ENCODE measurements around the gene SOAT2.

The SOAT2 gene

GRCh38 chr12:53065975-53066931 lies 37.0 kb upstream of the SOAT2 start:
- peak; percentile 80 for DNase-seq

- no peak for DNase-seq
These were observed 36.0 kb upstream of the SOAT2 start for GRCh38 chr12:53067074-53067992.

GRCh38 chr12:53067993-53068770 lies 35.1 kb upstream of the SOAT2 start:
- DNase-seq = peak; percentile 28

GRCh38 chr12:53068811-53069585 lies 34.3 kb upstream of the SOAT2 start:
- no peak for DNase-seq

GRCh38 chr12:53069621-53070410 lies 33.5 kb upstream of the SOAT2 start:
- peak; percentile 77 for DNase-seq

- DNase-seq = no peak
These were observed 32.3 kb upstream of the SOAT2 start for GRCh38 chr12:53070877-53071492.

- peak; percentile 87 for DNase-seq
These were observed 31.4 kb upstream of the SOAT2 start for GRCh38 chr12:53071591-53072551.

- peak; percentile 53 for DNase-seq
These were observed 29.4 kb upstream of the SOAT2 start for GRCh38 chr12:53073881-53074280.

GRCh38 chr12:53074283-53074998 lies 28.8 kb upstream of the SOAT2 start:
- no peak for DNase-seq

- no peak for DNase-seq
These were observed 28.3 kb upstream of the SOAT2 start for GRCh38 chr12:53074999-53075370.

- no peak for DNase-seq
These were observed 26.8 kb upstream of the SOAT2 start for GRCh38 chr12:53076461-53076860.

GRCh38 chr12:53077030-53077429 lies 26.3 kb upstream of the SOAT2 start:
- no peak for DNase-seq

- no peak for DNase-seq
These were observed 24.7 kb upstream of the SOAT2 start for GRCh38 chr12:53078425-53079225.

- DNase-seq = peak; percentile 99
These were observed 23.8 kb upstream of the SOAT2 start, which contains the start of gene SPRYD3 for GRCh38 chr12:53079226-53080117. Gene SPRYD3 (minus strand): TSS chr12:53079390. CDS start chr12:53079333, 57 bp downstream.

GRCh38 chr12:53082637-53083175 lies 20.6 kb upstream of the SOAT2 start:
- DNase-seq = no peak

GRCh38 chr12:53086361-53086760 lies 16.9 kb upstream of the SOAT2 start:
- DNase-seq = no peak

Measured in left hindlimb (tissue), 1 donor.